NCI-H69 (cell line): Measurements from ENCODE around the gene MIF4GD.
"Not testable (repeated sequence)": the region's sequence is repeated elsewhere in the genome, so short reads cannot be mapped to it uniquely, and the experiment has no call there.

Experiments
- DNase-seq: peaks from one replicate; lab custom pipeline; 2025; lab: John Stamatoyannopoulos, UW

The MIF4GD gene

GRCh38 chr17:75260641-75261335 lies 10.2 kb downstream of the MIF4GD start:
- DNase-seq = no peak

- DNase-seq = not testable (repeated sequence)
Measured at GRCh38 chr17:75257228-75257627, 13.8 kb downstream of the MIF4GD start.

- DNase-seq = not testable (repeated sequence)
Measured at GRCh38 chr17:75255954-75256698, 14.9 kb downstream of the MIF4GD start.

GRCh38 chr17:75252039-75252816 lies 18.8 kb downstream of the MIF4GD start:
- DNase-seq = no peak

- DNase-seq = no peak
Measured at GRCh38 chr17:75250009-75250471, 21.0 kb downstream of the MIF4GD start.

GRCh38 chr17:75249564-75249963 lies 21.5 kb downstream of the MIF4GD start:
- DNase-seq = no peak

GRCh38 chr17:75246404-75246803 lies 24.6 kb downstream of the MIF4GD start:
- DNase-seq = no peak

- no peak for DNase-seq
Measured at GRCh38 chr17:75245011-75245410, 26.0 kb downstream of the MIF4GD start.

GRCh38 chr17:75244133-75244866 lies 26.7 kb downstream of the MIF4GD start:
- no peak for DNase-seq

- no peak for DNase-seq
Measured at GRCh38 chr17:75242461-75243042, 28.5 kb downstream of the MIF4GD start.

GRCh38 chr17:75241996-75242460 lies 29.0 kb downstream of the MIF4GD start:
- DNase-seq = no peak

GRCh38 chr17:75241502-75241901 lies 29.5 kb downstream of the MIF4GD start:
- DNase-seq = no peak

GRCh38 chr17:75241143-75241430 lies 29.9 kb downstream of the MIF4GD start:
- no peak for DNase-seq

- peak; percentile 59 for DNase-seq
Measured at GRCh38 chr17:75240394-75241142, 30.5 kb downstream of the MIF4GD start.

GRCh38 chr17:75239778-75240393 lies 31.1 kb downstream of the MIF4GD start:
- DNase-seq = no peak

- no peak for DNase-seq
Measured at GRCh38 chr17:75239214-75239613, 31.8 kb downstream of the MIF4GD start.

GRCh38 chr17:75238684-75239191 lies 32.3 kb downstream of the MIF4GD start:
- peak; percentile 67 for DNase-seq

- DNase-seq = no peak
Measured at GRCh38 chr17:75238020-75238580, 32.9 kb downstream of the MIF4GD start.

- no peak for DNase-seq
Measured at GRCh38 chr17:75237100-75238014, 33.7 kb downstream of the MIF4GD start.
